ENCODE data around the gene SH3PXD2A.
A peak's percentile ranks its signal among the peaks of the same experiment; 100 is the strongest.
"Not testable (repeated sequence)": the region's sequence is repeated elsewhere in the genome, so short reads cannot be mapped to it uniquely, and the experiment has no call there.

SH3PXD2A gene

DNA sequence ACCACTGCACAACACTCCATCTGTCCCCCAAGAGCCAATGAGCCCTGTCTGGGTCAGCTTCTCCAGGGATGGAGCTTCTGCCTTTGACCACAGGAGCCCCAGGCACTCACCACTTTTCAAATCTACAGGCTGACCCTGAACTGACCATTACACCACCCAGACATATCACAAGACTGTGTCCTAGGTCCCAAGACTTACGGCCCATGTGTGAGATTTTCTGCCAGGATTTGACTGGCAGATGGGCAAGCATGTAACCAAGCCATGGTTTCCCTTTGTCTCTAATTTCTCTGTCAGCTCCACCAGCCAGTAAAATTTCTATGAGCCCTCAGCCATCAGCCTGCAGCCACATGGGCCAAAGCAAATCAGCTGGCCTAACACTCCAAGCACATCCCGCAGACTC is 92.5 kb downstream of the SH3PXD2A start:
- H3K27ac ChIP-seq (ENCODE audit: low read depth, low read length): no peak overlapping the region
- H3K23ac ChIP-seq (ENCODE audit: low read length): no peak overlapping the region
- peaks cover 12% of the 10 kb centered on the region for H3K4me1 ChIP-seq (ENCODE audit: control insufficient read depth, low read depth, low read length)
- H3K27me3 ChIP-seq (ENCODE audit: insufficient read depth, low read length, poor library complexity): no peaks in the 10 kb centered on the region
- peak overlapping the region; percentile 61 for H3K4ac ChIP-seq (ENCODE audit: low read depth, low read length)
- peak overlapping the region; percentile 37 for H3K56ac ChIP-seq (ENCODE audit: low read length)
- no peaks in the 10 kb centered on the region for H3K79me1 ChIP-seq (ENCODE audit: low read length)
- no peak overlapping the region for H3K4me2 ChIP-seq (ENCODE audit: low read length)
- no peak overlapping the region for H2BK5ac ChIP-seq (ENCODE audit: low read length)
- H2BK120ac ChIP-seq (ENCODE audit: low read depth, low read length): peak overlapping the region; percentile 16
- no peaks in the 10 kb centered on the region for H3K36me3 ChIP-seq (ENCODE audit: control insufficient read depth, insufficient read depth, low read length)
- H4K5ac ChIP-seq (ENCODE audit: low read length): no peak overlapping the region
- H2AK5ac ChIP-seq (ENCODE audit: low read length): no peak overlapping the region
- H3K79me2 ChIP-seq (ENCODE audit: control insufficient read depth, insufficient read depth, low read length): no peaks in the 10 kb centered on the region
- no peak overlapping the region for H3K9ac ChIP-seq (ENCODE audit: low read length)
- no peak overlapping the region for H2BK15ac ChIP-seq (replicated peaks; ENCODE audit: low read depth)
- H3K4me3 ChIP-seq (ENCODE audit: low read length): no peak overlapping the region
- no peak overlapping the region for H4K8ac ChIP-seq (ENCODE audit: low read depth, low read length)
- WGBS (ENCODE audit: extremely low coverage, insufficient coverage, low lambda C conversion rate): no CpG with 5 or more reads among the region's 2 CpGs
- H3K18ac ChIP-seq (ENCODE audit: low read length): peak overlapping the region; percentile 42
- no peak for DNase-seq

- H2BK120ac ChIP-seq (ENCODE audit: low read depth, low read length): no peak overlapping the region
These were observed 93.2 kb downstream of the SH3PXD2A start for GRCh38 chr10:103762162-103762561.

GRCh38 chr10:103761075-103761920 is 94.1 kb downstream of the SH3PXD2A start:
- Histone ChIP-seq H3K27ac (ENCODE audit: low read depth, low read length) (no peak overlapping the region), H2BK120ac (ENCODE audit: low read depth, low read length) (no peak overlapping the region), H3K79me1 (ENCODE audit: low read length) (peaks cover 2% of the 10 kb centered on the region), H3K27me3 (ENCODE audit: insufficient read depth, low read length, poor library complexity) (no peaks in the 10 kb centered on the region), H3K23ac (ENCODE audit: low read length) (no peak overlapping the region), H4K8ac (ENCODE audit: low read depth, low read length) (no peak overlapping the region), H2AK5ac (ENCODE audit: low read length) (no peak overlapping the region), H3K4me1 (ENCODE audit: control insufficient read depth, low read depth, low read length) (peaks cover 8% of the 10 kb centered on the region), H3K18ac (ENCODE audit: low read length) (no peak overlapping the region), H3K79me2 (ENCODE audit: control insufficient read depth, insufficient read depth, low read length) (no peaks in the 10 kb centered on the region), H3K4ac (ENCODE audit: low read depth, low read length) (no peak overlapping the region), H3K56ac (ENCODE audit: low read length) (no peak overlapping the region), H2BK15ac (replicated peaks; ENCODE audit: low read depth) (no peak overlapping the region), H3K4me2 (ENCODE audit: low read length) (no peak overlapping the region), H3K4me3 (ENCODE audit: low read length) (no peak overlapping the region), H3K9ac (ENCODE audit: low read length) (no peak overlapping the region), H3K36me3 (ENCODE audit: control insufficient read depth, insufficient read depth, low read length) (no peaks in the 10 kb centered on the region), H2BK5ac (ENCODE audit: low read length) (no peak overlapping the region), H4K5ac (ENCODE audit: low read length) (no peak overlapping the region)
- no peak for DNase-seq
- WGBS (ENCODE audit: extremely low coverage, insufficient coverage, low lambda C conversion rate): no CpG with 5 or more reads among the region's 7 CpGs

More at GRCh38 chr10:103762162-103762561, 93.2 kb downstream of the SH3PXD2A start:
- H3K23ac ChIP-seq (ENCODE audit: low read length): no peak overlapping the region
- no peak overlapping the region for H4K8ac ChIP-seq (ENCODE audit: low read depth, low read length)
- no peaks in the 10 kb centered on the region for H3K79me2 ChIP-seq (ENCODE audit: control insufficient read depth, insufficient read depth, low read length)
- H2BK15ac ChIP-seq (replicated peaks; ENCODE audit: low read depth): no peak overlapping the region
- no peak overlapping the region for H3K56ac ChIP-seq (ENCODE audit: low read length)
- no peak overlapping the region for H3K18ac ChIP-seq (ENCODE audit: low read length)
- no CpG with 5 or more reads among the region's 4 CpGs for WGBS (ENCODE audit: extremely low coverage, insufficient coverage, low lambda C conversion rate)
- H3K4me2 ChIP-seq (ENCODE audit: low read length): no peak overlapping the region
- peaks cover 11% of the 10 kb centered on the region for H3K4me1 ChIP-seq (ENCODE audit: control insufficient read depth, low read depth, low read length)
- H3K79me1 ChIP-seq (ENCODE audit: low read length): no peaks in the 10 kb centered on the region
- H3K27ac ChIP-seq (ENCODE audit: low read depth, low read length): no peak overlapping the region
- no peak overlapping the region for H3K9ac ChIP-seq (ENCODE audit: low read length)
- no peak overlapping the region for H2BK5ac ChIP-seq (ENCODE audit: low read length)
- DNase-seq: no peak
- no peak overlapping the region for H4K5ac ChIP-seq (ENCODE audit: low read length)
- H3K27me3 ChIP-seq (ENCODE audit: insufficient read depth, low read length, poor library complexity): no peaks in the 10 kb centered on the region
- no peak overlapping the region for H2AK5ac ChIP-seq (ENCODE audit: low read length)
- H3K36me3 ChIP-seq (ENCODE audit: control insufficient read depth, insufficient read depth, low read length): no peaks in the 10 kb centered on the region
- no peak overlapping the region for H3K4ac ChIP-seq (ENCODE audit: low read depth, low read length)
- no peak overlapping the region for H3K4me3 ChIP-seq (ENCODE audit: low read length)

GRCh38 chr10:103760233-103760632 is 95.1 kb downstream of the SH3PXD2A start:
- not testable (repeated sequence) for H3K18ac ChIP-seq (ENCODE audit: low read length); H2BK5ac ChIP-seq (ENCODE audit: low read length); H2BK15ac ChIP-seq (replicated peaks; ENCODE audit: low read depth); H2BK120ac ChIP-seq (ENCODE audit: low read depth, low read length); H3K4me3 ChIP-seq (ENCODE audit: low read length); H3K36me3 ChIP-seq (ENCODE audit: control insufficient read depth, insufficient read depth, low read length); H3K4me2 ChIP-seq (ENCODE audit: low read length); DNase-seq; H3K9ac ChIP-seq (ENCODE audit: low read length); H3K27ac ChIP-seq (ENCODE audit: low read depth, low read length); H3K79me2 ChIP-seq (ENCODE audit: control insufficient read depth, insufficient read depth, low read length); H3K27me3 ChIP-seq (ENCODE audit: insufficient read depth, low read length, poor library complexity); H2AK5ac ChIP-seq (ENCODE audit: low read length); H3K4ac ChIP-seq (ENCODE audit: low read depth, low read length); H3K23ac ChIP-seq (ENCODE audit: low read length); H4K5ac ChIP-seq (ENCODE audit: low read length); H3K4me1 ChIP-seq (ENCODE audit: control insufficient read depth, low read depth, low read length); H3K56ac ChIP-seq (ENCODE audit: low read length); H4K8ac ChIP-seq (ENCODE audit: low read depth, low read length); H3K79me1 ChIP-seq (ENCODE audit: low read length)
- no CpG with 5 or more reads among the region's 3 CpGs for WGBS (ENCODE audit: extremely low coverage, insufficient coverage, low lambda C conversion rate)

DNA sequence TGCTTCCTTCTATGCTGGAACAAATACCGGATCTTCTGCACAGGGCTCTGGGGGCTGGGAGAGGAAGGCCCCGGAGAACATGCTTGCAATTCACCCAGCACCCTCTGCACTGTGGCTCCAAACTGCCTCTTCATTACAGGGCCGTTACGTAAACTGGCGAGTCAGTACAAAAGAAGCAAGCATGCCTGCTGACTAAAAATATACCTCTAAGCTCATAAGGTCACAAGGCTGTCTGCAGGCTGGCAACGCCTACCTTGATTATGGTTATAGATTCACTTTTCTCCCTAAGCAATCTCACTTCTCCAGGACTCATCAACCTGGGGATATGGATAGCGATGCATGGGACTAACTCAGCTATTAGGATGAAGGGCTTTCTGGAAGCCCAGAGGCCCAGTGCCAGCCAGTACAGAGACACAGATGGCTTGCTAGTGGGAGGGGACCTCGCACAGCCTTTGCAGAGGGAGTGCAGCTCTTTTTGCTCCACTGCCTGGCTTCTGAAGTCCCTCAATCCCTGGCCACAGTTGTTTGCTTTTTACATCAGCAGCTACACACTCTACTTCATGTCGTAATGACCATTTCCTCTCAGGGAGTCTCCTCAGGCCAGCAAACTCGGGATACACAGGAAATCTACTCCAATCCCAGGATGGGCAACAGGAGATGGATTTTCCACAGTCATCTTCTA is 96.1 kb downstream of the SH3PXD2A start:
- no peak overlapping the region for H4K5ac ChIP-seq (ENCODE audit: low read length)
- no peak overlapping the region for H3K4me3 ChIP-seq (ENCODE audit: low read length)
- H3K23ac ChIP-seq (ENCODE audit: low read length): no peak overlapping the region
- no peaks in the 10 kb centered on the region for H3K79me2 ChIP-seq (ENCODE audit: control insufficient read depth, insufficient read depth, low read length)
- no peak overlapping the region for H3K18ac ChIP-seq (ENCODE audit: low read length)
- no peak overlapping the region for H3K27ac ChIP-seq (ENCODE audit: low read depth, low read length)
- H3K4me2 ChIP-seq (ENCODE audit: low read length): no peak overlapping the region
- H2AK5ac ChIP-seq (ENCODE audit: low read length): no peak overlapping the region
- H3K27me3 ChIP-seq (ENCODE audit: insufficient read depth, low read length, poor library complexity): no peaks in the 10 kb centered on the region
- H3K56ac ChIP-seq (ENCODE audit: low read length): peak overlapping the region; percentile 27
- no peak overlapping the region for H4K8ac ChIP-seq (ENCODE audit: low read depth, low read length)
- peaks cover 8% of the 10 kb centered on the region for H3K4me1 ChIP-seq (ENCODE audit: control insufficient read depth, low read depth, low read length)
- DNase-seq: no peak
- H2BK5ac ChIP-seq (ENCODE audit: low read length): no peak overlapping the region
- no peaks in the 10 kb centered on the region for H3K36me3 ChIP-seq (ENCODE audit: control insufficient read depth, insufficient read depth, low read length)
- no peak overlapping the region for H3K4ac ChIP-seq (ENCODE audit: low read depth, low read length)
- peaks cover 2% of the 10 kb centered on the region for H3K79me1 ChIP-seq (ENCODE audit: low read length)
- H2BK15ac ChIP-seq (replicated peaks; ENCODE audit: low read depth): no peak overlapping the region
- no peak overlapping the region for H2BK120ac ChIP-seq (ENCODE audit: low read depth, low read length)
- no CpG with 5 or more reads among the region's 10 CpGs for WGBS (ENCODE audit: extremely low coverage, insufficient coverage, low lambda C conversion rate)
- H3K9ac ChIP-seq (ENCODE audit: low read length): no peak overlapping the region
